H1 (cell line): Measurements from ENCODE around the gene CACNA1C. TPM values are rescaled to one million over a fixed set of nuclear protein-coding genes. Genes with fewer than 3 reads are reported as not detected.
A peak's percentile ranks its signal among the peaks of the same experiment; 100 is the strongest.

Experiments used
- CTCF ChIA-PET: fragments of 300-600 bp; sonication (Branson Sonifier 250); formaldehyde crosslinking; loops from one replicate; lab custom pipeline; 2021; ENCODE audit not compliant: partially characterized antibody; lab: Charles Lee
- POLR2A ChIA-PET: fragments of 300-600 bp; sonication (Branson Sonifier 250); formaldehyde crosslinking; loops from one replicate; lab custom pipeline; 2021; ENCODE audit warnings: inconsistent platforms; ENCODE audit not compliant: partially characterized antibody; lab: Charles Lee
- DNase-seq, 2 experiments: peaks; one replicate each; pipeline versions ENCODE4 v3.0.0 to v3.0.0-alpha.2; 2010 to 2022; ENCODE audit warnings: low spot score in 2 of 2, low read depth in 1 of 2, mixed read lengths in 1 of 2
- FAIRE-seq: peaks from 2 replicates; lab custom pipeline; 2011; peaks lifted over from hg19 to GRCh38; lab: Jason Lieb, UNC
- H2AFZ ChIP-seq: 2 replicates; pipeline ENCODE4 v1.8.1; 2012; ENCODE audit warnings: low read length, inconsistent platforms
- H2AK5ac ChIP-seq: 2 replicates; pipeline ENCODE4 v1.6.1; 2013; ENCODE audit warnings: low read depth, low read length
- H2BK120ac ChIP-seq: replicated peaks from 2 replicates; pipeline ENCODE3; 2013; ENCODE audit warnings: low read depth, low read length, inconsistent platforms
- H2BK12ac ChIP-seq: 2 replicates; pipeline ENCODE4 v1.6.1; 2013; ENCODE audit warnings: low read depth, low read length
- H2BK15ac ChIP-seq: 2 replicates; pipeline ENCODE4 v1.6.1; 2013; ENCODE audit warnings: low read length
- H2BK20ac ChIP-seq: 2 replicates; pipeline ENCODE4 v1.6.1; 2013; ENCODE audit warnings: low read length
- H2BK5ac ChIP-seq: 2 replicates; pipeline ENCODE4 v1.6.1; 2013; ENCODE audit warnings: low read depth, low read length
- H3K14ac ChIP-seq: 2 replicates; pipeline ENCODE4 v1.6.1; 2013; ENCODE audit warnings: inconsistent platforms; ENCODE audit not compliant: insufficient read length
- H3K18ac ChIP-seq: 2 replicates; pipeline ENCODE4 v1.6.1; 2013; ENCODE audit warnings: low read length; ENCODE audit errors: extremely low read depth
- H3K23ac ChIP-seq: 2 replicates; pipeline ENCODE4 v1.6.1; 2013; ENCODE audit warnings: inconsistent platforms; ENCODE audit not compliant: insufficient read length
- H3K23me2 ChIP-seq: 2 replicates; pipeline ENCODE4 v1.6.1; 2013; ENCODE audit warnings: low read depth, low read length
- H3K27ac ChIP-seq: 2 replicates; pipeline ENCODE4 v1.6.1; 2011; ENCODE audit warnings: low read depth, low read length, inconsistent platforms
- H3K27me3 ChIP-seq, 4 experiments: replicated peaks in 1 of 4; 1 replicate in 1 of 4; 2 replicates in 3 of 4; pipeline versions ENCODE4 v1.6.1 to v1.8.1; 2011 to 2013; ENCODE audit warnings: low read length in 3 of 4, mild to moderate bottlenecking in 3 of 4, inconsistent platforms in 2 of 4, mixed read lengths in 2 of 4, moderate library complexity in 1 of 4; ENCODE audit not compliant: control insufficient read depth in 3 of 4, insufficient read depth in 3 of 4; ENCODE audit errors: extremely low read depth in 1 of 4
- H3K36me3 ChIP-seq, 4 experiments: 2 replicates each; pipeline versions ENCODE4 v1.6.1 to v1.8.1; 2011 to 2013; ENCODE audit warnings: mild to moderate bottlenecking in 4 of 4, low read length in 3 of 4, moderate library complexity in 2 of 4, control low read depth in 1 of 4, inconsistent platforms in 1 of 4; ENCODE audit not compliant: insufficient read depth in 4 of 4, control insufficient read depth in 2 of 4
- H3K4ac ChIP-seq: replicated peaks from 2 replicates; pipeline ENCODE3; 2013; ENCODE audit warnings: low read length, low read depth, mixed read lengths, inconsistent platforms; ENCODE audit not compliant: insufficient read length
- H3K4me1 ChIP-seq, 4 experiments: replicated peaks in 1 of 4; 1 replicate in 1 of 4; 2 replicates in 3 of 4; pipeline versions ENCODE4 v1.6.1 to v1.8.1; 2011 to 2013; ENCODE audit warnings: low read length in 3 of 4, inconsistent platforms in 2 of 4, mixed read lengths in 1 of 4; ENCODE audit not compliant: insufficient read depth in 4 of 4, control insufficient read depth in 3 of 4
- H3K4me2 ChIP-seq, 2 experiments: 2 replicates each; pipeline versions ENCODE4 v1.6.1 to v1.8.1; 2011 to 2013; ENCODE audit warnings: low read depth in 2 of 2, low read length in 2 of 2, control low read depth in 1 of 2, inconsistent platforms in 1 of 2, mild to moderate bottlenecking in 1 of 2; ENCODE audit not compliant: insufficient read depth in 1 of 2
- H3K4me3 ChIP-seq, 4 experiments: fragments of 200-600, 300-600 bp in 1 of 4; sonication (generic), shearing (Covaris generic), sonication (Bioruptor Twin) in 1 of 4; 2 replicates each; pipeline versions ENCODE4 v1.5.1 to v1.8.1; 2011 to 2016; ENCODE audit warnings: low read length in 4 of 4, low read depth in 3 of 4, control low read depth in 2 of 4, inconsistent platforms in 2 of 4, mild to moderate bottlenecking in 2 of 4, mixed read lengths in 1 of 4, moderate library complexity in 1 of 4; ENCODE audit not compliant: insufficient read depth in 2 of 4; ENCODE audit errors: extremely low read depth in 1 of 4
- H3K56ac ChIP-seq: replicated peaks from 2 replicates; pipeline ENCODE3; 2013; ENCODE audit warnings: low read depth, mild to moderate bottlenecking, mixed read lengths, low read length, inconsistent platforms; ENCODE audit not compliant: insufficient read length
- H3K79me1 ChIP-seq: 2 replicates; pipeline ENCODE4 v1.6.1; 2013; ENCODE audit warnings: low read depth, low read length, control low read depth
- H3K79me2 ChIP-seq, 2 experiments: 2 replicates each; pipeline versions ENCODE4 v1.6.1 to v1.8.1; 2012 to 2013; ENCODE audit warnings: low read length in 2 of 2, mild to moderate bottlenecking in 2 of 2, inconsistent platforms in 1 of 2; ENCODE audit not compliant: insufficient read depth in 2 of 2, control insufficient read depth in 1 of 2
- H3K9ac ChIP-seq, 4 experiments: replicated peaks in 1 of 4; 1 replicate in 1 of 4; 2 replicates in 3 of 4; pipeline versions ENCODE4 v1.6.1 to v1.8.1; 2011 to 2013; ENCODE audit warnings: low read depth in 3 of 4, low read length in 3 of 4, control low read depth in 2 of 4, mild to moderate bottlenecking in 2 of 4, moderate library complexity in 2 of 4, inconsistent platforms in 1 of 4; ENCODE audit errors: extremely low read depth in 1 of 4
- H3K9me3 ChIP-seq, 2 experiments: 2 replicates each; pipeline versions ENCODE4 v1.6.1 to v1.8.1; 2012 to 2013; ENCODE audit warnings: mild to moderate bottlenecking in 2 of 2, moderate library complexity in 2 of 2, control low read depth in 1 of 2, inconsistent platforms in 1 of 2, low read depth in 1 of 2, low read length in 1 of 2, mixed read lengths in 1 of 2; ENCODE audit not compliant: insufficient read depth in 2 of 2
- H4K20me1 ChIP-seq, 2 experiments: replicated peaks in 1 of 2; 2 replicates each; pipeline versions ENCODE3 to v1.8.1; 2011 to 2013; ENCODE audit warnings: inconsistent platforms in 2 of 2, low read length in 2 of 2, mild to moderate bottlenecking in 1 of 2; ENCODE audit not compliant: insufficient read depth in 2 of 2, control insufficient read depth in 1 of 2
- H4K5ac ChIP-seq: 2 replicates; pipeline ENCODE4 v1.6.1; 2013; ENCODE audit warnings: low read length, low read depth, mixed read lengths, inconsistent platforms; ENCODE audit not compliant: insufficient read length
- H4K8ac ChIP-seq: 2 replicates; pipeline ENCODE4 v1.8.0; 2013; ENCODE audit warnings: mild to moderate bottlenecking, moderate library complexity, low read length, inconsistent platforms; ENCODE audit not compliant: insufficient read depth; ENCODE audit errors: extremely low read depth
- H4K91ac ChIP-seq: replicated peaks from 2 replicates; pipeline ENCODE3; 2013; ENCODE audit warnings: low read length, mixed read lengths, inconsistent platforms; ENCODE audit not compliant: insufficient read length
- KDM1A ChIP-seq: fragments of 200-600, 300-600 bp; sonication (generic); IDR thresholded peaks from 2 replicates; pipeline ENCODE4 v1.7.1; 2016; ENCODE audit warnings: mild to moderate bottlenecking, low read length, borderline replicate concordance
- WGBS, 2 experiments: shearing (Covaris generic) in 1 of 2; methylation state at CpG; one replicate each; pipeline versions ENCODE4 v1.1.6 to v1.1.7; 2013 to 2015; ENCODE audit warnings: low lambda C conversion rate in 2 of 2, mixed read lengths in 2 of 2, inconsistent platforms in 1 of 2, low coverage in 1 of 2, missing lambda C conversion rate in 1 of 2; ENCODE audit not compliant: insufficient replicate concordance in 2 of 2, insufficient coverage in 1 of 2, insufficient read length in 1 of 2; ENCODE audit errors: extremely low coverage in 1 of 2, missing lambda C conversion rate in 1 of 2; 5-methylcytosine and 5-hydroxymethylcytosine counted together
- polyA plus RNA-seq, 7 experiments: library from polyadenylated mRNA; depleted of rRNA in 3 of 7; stranded (reverse) in 5 of 7; unstranded in 2 of 7; fragments of >200 nt in 5 of 7; fragments of 200-250 nt in 2 of 7; gene quantifications; 1 replicate in 5 of 7; 2 replicates in 1 of 7; 4 replicates in 1 of 7; pipeline versions ENCODE4 v1.2.1 to v1.2.3, GENCODE V29; 2011 to 2013; ENCODE audit warnings: missing spikeins in 2 of 7, mixed read lengths in 2 of 7
- total RNA-seq: library from RNA; stranded (reverse); fragmentation: NEBNext Ultra II Directional; extraction: Animal tissue kit (Norgen Biotek cat#: 25700); gene quantifications from 2 replicates; pipeline ENCODE4 v1.2.1, GENCODE V29; 2021

CACNA1C gene
- total and polyA plus RNA-seq, 2 of the 8 experiments (the other 6 are each of a cell fraction or from before 2014, with no cell fraction given) = 1.3 TPM

GRCh38 chr12:2675776-2676175 is 623.0 kb downstream of the CACNA1C start:
- no peak overlapping the region for H2BK5ac ChIP-seq
- no peak overlapping the region for H3K4me3 ChIP-seq
- H3K27ac ChIP-seq = no peak overlapping the region
- ChIA-PET CTCF (interaction anchor here (0.7 to 1.8 kb wide), 3 partner anchors 22 to 163 kb away, joined by 3 to 5 read pairs (median 4); no protein-coding TSS in a partner anchor), POLR2A (no interaction called here)
- no peak overlapping the region for H2AK5ac ChIP-seq
- H3K23ac ChIP-seq = no peak overlapping the region
- H2BK20ac ChIP-seq = no peak overlapping the region
- no peak overlapping the region for H2AFZ ChIP-seq
- H3K56ac ChIP-seq = no peak overlapping the region
- H2BK15ac ChIP-seq = no peak overlapping the region
- no peak for FAIRE-seq
- H4K5ac ChIP-seq = no peak overlapping the region
- WGBS, 2 experiments = 80% methylated on average over 6 of the region's 6 CpGs; no CpG with 5 or more reads in 1 of the 2 experiments
- H4K91ac ChIP-seq = no peak overlapping the region
- H3K9me3 ChIP-seq = no peaks in the 10 kb centered on the region
- no peaks in the 10 kb centered on the region; a peak in 2 of 7 replicates for H3K4me1 ChIP-seq
- no peaks in the 10 kb centered on the region for H3K79me2 ChIP-seq
- no peak overlapping the region for H4K8ac ChIP-seq
- H3K36me3 ChIP-seq = no peaks in the 10 kb centered on the region
- H3K18ac ChIP-seq = no peak overlapping the region
- TF ChIP-seq KDM1A = no peak
- H3K79me1 ChIP-seq = no peaks in the 10 kb centered on the region
- H2BK12ac ChIP-seq = no peak overlapping the region
- no peaks in the 10 kb centered on the region for H3K23me2 ChIP-seq
- H3K14ac ChIP-seq = no peak overlapping the region
- H2BK120ac ChIP-seq = no peak overlapping the region
- H3K4ac ChIP-seq = no peak overlapping the region
- H4K20me1 ChIP-seq = no peaks in the 10 kb centered on the region
- peak in 1 of 2 experiments; percentile 11 for DNase-seq
- H3K27me3 ChIP-seq = no peaks in the 10 kb centered on the region
- no peak overlapping the region for H3K4me2 ChIP-seq
- H3K9ac ChIP-seq = no peak overlapping the region
